OCI-LY3 (cell line): ENCODE measurements around the gene OSCAR.

Experiments used
- CTCF ChIP-seq: fragments of 200-600, 300-600 bp; sonication (generic); IDR thresholded peaks from 2 replicates; pipeline ENCODE4 v1.5.1; 2014; ENCODE audit warnings: antibody characterized with exemption, low read length, low read depth
- EZH2phosphoT487 ChIP-seq: fragments of 200-600 bp; shearing (Covaris generic); IDR thresholded peaks from 2 replicates; pipeline ENCODE4 v1.6.1; 2018; ENCODE audit warnings: antibody characterized with exemption, mixed run types, low read depth

GRCh38 chr19:54104998-54105715, 4.6 kb upstream of the OSCAR start:
- TF ChIP-seq CTCF (no peak), EZH2phosphoT487 (no peak)
